GM19438 (cell line): Measurements from ENCODE around the gene FGFR3.

ENCODE experiments used
- ATAC-seq: cut with Tn5 transposase; IDR thresholded peaks from one replicate; pipeline ENCODE4 v1.9.1; 2021; ENCODE audit warnings: low read depth; ENCODE audit not compliant: unreplicated experiment

FGFR3 gene

DNA sequence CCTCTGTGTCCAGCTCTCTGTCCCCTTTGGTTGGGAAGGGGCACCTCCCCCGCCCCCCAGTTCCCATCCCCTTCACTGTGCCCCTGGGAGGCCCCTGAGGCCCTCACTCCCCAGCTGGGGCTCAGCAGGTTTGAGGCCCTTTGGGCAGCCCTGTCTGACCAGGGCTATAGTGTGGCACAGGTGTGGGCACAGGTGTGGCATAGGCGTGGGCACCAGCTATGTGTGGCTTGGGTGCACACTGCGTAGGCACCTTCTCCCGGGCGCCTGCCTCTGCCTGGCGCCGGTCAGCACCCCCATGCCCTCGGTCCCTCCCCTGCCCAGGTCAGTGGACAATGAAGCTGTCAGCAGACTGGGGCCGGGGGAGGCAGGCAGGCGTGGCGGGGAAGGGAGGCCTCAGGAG is 7.5 kb upstream of the FGFR3 start:
- ATAC-seq = no peak

DNA sequence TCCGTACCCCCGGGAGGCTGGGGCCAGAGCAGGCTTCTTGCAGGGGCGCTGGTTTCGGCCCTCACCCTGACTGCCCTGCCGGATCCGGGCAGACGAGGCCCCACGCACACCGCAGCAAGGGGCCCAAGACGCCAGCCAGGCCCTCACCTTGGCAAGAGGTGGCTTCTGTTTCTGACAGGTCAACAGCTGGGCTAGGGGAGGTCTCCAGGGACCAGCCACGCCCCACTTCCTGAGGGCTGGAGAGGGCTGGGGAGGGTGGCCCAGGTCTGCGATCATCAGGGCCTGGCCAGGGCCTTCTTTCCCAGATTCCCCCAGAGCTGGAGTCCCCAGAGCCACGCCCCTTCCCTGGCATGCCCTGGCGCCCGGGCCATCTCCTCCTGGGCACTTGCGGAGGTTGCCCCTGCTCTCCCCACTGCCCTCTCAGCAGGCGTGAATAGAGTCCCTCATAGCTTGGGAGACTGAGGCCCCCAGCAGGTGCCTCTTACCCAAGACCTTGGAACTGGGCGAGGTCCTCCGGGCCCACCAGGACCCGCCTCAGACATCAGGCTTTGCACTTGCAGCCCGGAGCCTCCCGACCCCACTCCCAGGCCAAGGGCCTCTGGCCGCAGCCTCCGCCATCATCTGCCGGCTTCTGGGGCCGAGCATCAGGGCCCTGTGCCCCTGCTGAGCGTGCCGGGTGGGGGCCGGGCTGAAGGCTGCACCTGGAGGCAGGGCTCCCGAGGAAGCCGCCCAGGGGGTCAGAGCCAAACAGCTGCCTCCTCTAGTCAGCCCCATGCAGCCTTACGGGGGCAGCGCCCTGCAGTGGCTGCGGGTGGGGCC is 6.3 kb upstream of the FGFR3 start:
- ATAC-seq = no peak

DNA sequence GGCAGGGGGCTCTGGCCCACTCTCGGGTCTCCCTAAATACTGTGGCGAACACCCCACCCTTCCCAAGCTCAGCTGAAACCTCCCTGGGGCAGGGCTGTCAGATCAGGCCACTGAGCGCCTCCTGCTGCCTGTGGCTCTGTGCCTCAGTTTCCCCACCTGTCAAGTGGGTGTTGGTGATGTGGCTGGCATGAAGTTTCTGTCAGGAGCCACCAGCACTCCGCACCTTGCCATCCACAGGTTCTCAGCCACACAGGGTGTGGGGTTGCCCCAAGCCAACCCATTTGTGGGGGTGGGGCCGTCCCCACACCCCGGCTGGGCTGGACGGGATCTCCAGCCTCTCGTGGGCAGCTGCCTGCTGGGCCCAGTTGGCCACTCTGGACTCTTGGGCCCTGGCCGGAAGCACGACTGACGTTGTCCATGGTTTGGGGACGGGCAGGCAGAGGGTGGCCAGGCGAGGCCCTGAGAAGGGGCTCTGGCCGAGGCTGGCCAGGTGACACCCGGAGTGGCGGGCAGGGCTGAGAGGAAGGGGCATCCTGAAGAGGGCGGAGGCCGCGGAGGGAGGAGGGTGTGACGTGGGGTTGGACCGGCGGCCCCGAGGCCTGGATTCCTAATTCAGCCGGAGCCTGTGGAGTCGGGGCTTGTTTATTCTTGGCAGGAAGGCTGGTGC is 5.5 kb upstream of the FGFR3 start:
- ATAC-seq = no peak

DNA sequence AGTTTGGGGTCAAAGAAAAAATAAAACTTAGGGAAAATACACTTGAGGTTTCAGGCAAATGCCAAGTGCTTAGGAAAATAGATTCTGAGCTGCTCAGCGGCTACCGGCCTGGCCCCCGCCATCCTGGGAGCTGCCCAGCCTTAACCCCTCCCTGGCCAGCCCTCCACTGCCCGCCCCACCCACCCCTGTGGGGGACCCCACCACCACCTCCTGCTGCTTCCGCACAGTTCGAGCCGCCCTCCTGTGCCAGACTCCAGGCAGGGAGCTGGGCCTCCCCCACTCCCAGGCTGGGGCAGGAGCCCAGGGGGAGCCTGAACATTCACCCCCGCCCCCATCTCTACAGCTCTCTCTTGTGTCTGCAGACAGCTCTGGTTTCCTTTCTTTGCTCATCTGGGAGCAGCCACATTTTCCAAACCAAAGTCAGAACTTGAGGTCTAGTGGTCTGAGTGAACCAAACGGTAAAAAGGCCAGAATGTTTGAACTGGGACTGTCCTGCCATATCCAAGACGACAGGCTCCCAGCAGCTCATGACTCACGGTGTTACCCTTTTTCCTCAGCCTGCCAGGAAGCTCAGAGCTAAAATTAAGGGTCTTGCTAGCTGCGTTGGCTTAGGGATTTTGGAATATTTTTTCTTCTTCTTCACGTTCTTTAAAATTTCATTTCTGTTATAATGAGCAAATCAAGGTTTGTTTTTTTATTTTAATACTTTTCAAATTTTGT is 4.7 kb upstream of the FGFR3 start:
- ATAC-seq = no peak

DNA sequence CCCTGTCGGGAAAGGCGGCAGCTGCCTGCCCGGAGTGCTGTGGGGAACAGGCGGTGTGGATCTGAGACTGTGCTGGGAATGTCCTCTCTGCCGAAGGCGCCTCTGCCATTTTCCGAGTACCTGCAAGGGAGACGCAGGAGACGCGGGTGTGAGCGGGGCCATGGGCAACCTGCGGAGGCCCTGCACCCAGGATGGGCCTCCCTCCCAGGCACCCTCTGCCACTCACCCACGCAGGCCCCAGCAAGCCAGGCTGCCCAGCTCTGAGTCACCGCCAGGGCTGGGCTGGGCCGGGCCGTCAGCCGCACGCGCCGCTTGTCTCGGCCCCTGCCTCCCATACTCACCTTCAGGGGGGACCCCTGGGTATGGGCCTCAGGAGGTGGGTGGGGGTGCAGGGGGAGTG is 3.5 kb upstream of the FGFR3 start:
- ATAC-seq = no peak

DNA sequence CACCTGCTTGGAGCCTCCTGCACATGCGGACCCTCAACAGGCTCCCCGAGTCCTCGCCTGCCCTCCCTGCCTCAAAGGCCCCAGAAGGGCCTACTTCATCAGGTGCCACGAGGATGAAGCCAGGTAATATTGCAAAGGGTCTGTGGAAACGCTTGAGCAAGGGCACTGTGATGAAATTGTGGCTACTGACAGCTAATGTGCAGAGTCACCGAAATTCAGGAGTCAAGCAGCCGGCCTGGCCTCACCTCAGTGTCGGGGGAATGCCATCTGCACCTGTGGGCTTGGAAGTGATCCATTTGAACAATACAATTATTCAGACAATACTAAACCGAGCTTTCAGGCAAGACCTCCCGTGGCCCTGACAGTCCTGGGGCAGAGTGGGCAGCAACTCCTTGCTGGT is 3.1 kb upstream of the FGFR3 start:
- no peak for ATAC-seq

DNA sequence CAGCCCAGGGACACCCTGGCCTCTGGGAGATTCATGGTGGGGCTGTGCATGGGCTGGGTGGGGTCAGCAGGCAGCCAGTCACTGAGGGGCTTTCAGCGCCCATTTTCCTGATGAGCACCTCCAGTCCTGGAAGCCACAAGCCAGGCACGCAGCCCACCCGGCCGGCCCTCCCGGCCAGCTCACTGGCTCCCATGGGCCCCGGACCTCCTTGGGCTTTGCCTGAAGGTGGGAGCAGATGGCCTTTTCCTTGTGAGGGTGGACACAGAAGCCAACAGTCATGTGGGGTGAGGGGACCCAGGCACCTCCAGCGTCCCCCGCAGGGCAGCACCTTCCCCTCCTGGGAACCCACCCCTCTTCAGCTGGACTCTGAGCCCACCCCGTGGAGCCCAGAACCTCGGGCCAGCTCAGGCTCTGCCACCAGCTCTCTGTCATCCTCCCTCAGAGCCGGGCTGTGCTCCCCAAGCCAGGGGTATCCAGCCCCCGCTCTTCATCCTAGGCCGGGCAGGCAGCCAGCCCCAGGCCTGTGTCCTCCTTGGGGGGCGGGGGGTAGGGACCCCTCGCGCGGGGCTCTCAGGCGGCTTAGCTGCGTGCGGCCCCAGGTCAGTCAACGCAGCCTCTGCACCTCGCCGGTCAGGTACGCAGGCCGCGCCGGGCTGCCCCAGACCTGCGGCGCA is 798 bp upstream of the FGFR3 start:
- no peak for ATAC-seq

DNA sequence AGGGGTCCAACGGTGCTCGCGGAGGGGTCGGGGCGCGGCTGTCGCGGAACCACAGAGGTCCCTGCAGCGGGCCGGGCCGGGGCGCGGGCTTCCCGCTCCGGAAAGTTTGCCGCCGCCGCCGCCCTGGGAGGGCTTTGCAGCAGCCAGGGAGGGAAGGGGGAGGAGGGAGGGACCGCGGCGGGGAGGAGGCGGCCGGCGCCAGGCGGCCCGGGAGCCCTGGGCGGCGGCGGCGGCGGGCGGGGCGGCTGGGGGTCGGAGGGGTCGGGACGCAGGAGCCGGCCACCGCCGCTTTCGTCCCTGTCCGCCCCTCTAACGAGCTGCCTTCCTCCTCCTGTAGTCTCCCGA is 375 bp downstream of the FGFR3 start:
- peak; percentile 32 for ATAC-seq

DNA sequence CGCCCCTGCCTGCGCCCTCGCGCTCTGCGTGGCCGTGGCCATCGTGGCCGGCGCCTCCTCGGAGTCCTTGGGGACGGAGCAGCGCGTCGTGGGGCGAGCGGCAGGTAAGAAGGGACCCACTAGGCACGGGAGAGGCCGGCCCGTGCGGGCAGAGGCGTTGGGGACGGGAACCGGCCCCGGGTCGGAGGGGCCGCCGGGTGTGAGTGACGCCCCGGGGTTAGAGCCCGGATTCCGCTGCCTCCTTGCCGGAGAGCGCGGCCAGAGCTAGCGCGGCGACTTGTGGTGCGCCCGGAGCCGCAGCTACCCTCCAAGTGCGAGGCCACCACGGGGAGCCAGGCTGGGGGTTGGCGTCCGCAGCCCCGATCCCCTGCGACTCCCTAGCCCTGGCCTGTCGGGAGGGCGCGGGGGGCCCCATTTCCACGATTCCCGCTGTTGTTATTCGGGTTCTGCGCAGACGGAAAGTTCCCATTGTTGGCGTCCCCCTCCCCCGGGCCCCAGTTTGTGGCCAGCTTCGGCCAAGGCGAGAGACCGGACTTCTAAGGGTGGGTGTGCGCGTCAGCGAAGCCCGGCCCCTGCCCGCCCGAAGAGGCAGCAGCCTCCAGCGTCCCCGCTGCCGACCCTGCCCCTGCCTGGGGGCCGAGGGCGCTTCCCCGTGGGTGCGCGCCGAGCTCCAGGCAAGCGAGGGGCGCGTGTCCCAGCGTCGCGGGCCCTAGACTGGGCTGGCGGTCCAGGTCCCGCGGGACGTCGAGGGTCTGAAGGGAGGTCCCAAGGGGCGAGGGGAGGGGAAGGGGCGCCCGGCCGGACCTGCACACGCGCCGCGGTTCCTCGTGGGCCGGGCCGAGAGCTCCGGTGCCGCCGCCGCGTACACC is 1.1 kb downstream of the FGFR3 start:
- no peak for ATAC-seq

DNA sequence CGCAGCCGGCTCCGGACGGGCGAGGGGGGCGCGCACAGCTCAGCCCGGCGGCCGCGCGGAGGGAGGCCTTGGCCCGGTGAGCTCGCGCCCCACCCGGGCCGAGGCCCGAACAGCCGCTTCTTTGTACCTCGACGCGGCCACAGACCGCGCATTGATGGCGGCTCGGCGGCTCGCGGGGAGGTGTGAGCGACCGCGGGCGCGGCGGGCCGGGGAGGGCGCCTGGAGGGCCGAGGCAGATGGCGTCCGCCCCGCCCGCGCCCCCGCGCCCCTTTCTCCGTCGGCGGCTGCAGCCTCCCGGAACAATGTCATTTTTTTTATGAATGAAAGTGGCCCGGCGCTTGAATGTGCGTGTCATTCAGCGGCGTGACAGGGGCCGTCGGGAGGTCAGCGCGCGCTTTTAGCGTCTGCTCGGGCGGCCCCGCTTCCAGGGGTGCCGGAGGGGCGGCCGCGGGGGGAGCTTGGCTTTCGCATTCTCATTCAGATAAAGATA is 1.8 kb downstream of the FGFR3 start:
- no peak for ATAC-seq

DNA sequence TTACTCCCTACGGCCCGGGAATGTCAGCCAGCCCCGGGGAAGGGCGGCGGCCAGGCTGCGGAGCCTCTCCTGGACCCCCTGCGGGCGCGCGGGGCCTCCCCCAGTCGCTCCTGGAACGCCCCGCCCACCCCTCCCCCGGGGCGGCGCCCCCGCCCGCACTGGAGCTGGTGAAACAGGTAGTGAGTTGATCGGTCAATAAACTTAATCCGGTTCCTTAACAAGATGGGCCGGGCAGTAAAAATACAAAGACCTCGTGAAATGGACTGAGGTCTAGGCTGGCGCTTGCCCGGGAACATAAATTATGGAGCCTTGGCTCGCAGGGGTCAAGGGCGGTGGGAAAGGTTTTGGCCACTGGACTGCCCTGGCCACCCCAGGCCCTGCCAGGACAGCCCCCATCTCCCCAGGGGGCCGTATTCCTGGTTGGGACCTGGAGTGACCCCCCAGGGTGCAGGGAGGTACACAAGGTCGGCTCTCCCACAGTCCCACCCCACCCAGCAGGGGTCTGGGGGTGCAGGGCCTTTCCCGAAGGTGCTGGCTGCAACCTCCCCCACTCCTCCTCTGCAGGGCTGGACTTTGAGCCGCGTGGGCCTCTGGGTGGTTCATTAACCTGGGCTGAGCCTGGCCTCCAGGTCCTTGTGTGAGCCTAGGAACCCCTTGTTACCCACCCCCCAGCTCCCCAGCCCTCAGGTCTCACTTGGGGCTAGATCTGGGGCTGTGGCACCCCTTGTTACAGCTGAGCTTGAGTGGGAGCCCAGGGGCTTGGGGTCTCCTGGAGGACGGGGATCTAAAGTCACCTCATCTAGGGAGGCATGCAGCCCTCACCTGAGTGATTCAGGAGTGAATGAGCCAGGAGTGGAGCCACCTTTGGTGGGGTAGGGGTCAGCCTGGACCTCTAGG is 2.5 kb downstream of the FGFR3 start:
- ATAC-seq = no peak

DNA sequence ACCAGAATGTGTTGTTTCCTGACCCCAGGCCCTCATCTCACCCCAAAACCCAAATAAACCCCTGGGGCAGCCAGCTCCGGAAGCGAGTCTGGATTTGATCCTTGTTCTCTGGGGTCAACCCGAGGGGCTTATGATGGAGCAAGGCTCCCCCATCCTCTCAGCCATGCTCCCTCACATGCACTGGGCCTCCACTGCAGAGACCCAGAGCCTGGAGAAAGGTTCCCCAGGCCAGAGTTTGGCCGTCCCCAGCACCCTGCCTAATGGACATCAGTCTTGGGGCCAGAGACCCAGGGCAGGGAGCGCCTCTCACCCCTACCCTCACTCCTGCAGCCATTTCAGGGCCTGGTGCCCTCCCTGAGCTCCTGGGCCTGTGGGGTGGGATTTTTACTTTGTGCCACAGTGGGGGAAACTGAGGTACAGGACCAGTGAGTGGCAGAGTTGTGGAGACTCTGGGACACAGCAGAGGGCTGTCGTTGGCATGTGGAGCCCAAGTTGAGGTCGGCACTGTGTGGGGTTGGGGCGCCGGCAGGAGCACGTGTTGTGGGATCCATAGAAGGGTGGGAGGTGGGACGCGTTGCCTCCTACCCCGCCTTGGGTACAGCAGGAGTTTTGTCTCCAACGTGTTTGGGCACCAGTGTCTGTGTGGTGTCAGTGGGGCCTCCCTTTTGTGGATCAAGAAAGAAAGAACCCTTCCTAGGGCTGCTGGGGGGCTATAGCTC is 3.6 kb downstream of the FGFR3 start:
- ATAC-seq = no peak

DNA sequence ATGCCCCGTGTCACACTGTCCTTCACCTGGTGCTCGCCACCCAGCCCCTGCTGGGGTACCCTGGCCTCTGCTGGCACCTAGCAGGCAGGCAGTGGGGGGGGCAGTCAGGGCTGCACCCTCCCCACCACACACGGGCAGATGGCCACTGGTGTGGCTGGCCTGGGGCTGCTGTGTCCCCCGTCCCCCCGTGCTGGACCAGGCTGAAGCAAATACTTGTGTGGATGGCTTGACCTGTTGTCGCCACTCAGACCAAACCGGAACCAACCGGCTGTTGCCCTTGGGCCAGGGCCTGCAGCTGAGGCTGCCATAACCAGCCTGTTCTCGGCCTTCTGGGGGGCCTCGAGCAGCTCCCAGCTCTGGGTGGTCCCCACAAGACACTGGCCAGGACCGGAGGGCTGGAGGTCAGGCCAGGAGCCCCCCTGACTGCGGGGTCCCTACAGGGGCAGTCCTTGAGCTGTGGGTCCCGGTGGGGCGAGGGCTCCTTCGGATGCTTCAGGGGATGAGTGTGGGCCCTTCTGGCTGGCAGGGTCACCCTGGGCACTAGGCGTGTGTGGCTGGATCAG is 4.3 kb downstream of the FGFR3 start:
- ATAC-seq = no peak

DNA sequence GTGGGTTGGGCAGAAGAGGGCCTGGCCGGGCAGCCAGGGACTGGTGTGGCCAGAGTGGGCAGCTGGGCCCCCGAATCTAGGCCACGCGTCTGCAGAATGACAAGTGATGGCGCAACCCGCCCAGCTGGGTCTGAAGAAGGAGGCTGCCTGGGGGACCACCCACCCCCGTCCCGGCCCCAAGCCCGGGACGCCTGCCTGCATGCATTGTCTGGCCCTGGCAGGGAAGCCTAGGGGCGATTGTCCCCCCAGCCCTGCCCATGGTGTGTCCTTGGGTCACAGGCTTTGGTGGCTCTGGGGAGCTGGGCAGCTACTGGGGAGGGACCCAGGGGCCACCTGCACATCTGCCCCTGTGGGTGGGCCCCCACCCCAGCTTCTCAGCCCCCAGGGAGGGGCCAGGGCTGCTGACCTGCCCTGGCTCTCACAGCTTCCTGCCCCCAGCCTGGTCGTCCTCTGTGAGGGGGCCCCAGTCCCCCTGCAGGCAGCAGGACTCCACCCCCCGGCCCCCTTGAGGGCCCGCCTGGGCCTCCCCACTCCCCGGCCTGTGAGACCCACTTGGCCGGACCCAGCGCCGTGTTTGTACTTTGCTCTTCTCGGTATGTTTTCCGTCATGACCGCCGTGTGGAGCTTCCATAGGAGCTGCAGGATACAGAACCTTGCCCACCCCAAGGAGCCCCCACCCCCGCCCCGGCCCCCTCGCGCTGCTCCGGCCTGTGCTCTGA is 4.9 kb downstream of the FGFR3 start:
- ATAC-seq = no peak

DNA sequence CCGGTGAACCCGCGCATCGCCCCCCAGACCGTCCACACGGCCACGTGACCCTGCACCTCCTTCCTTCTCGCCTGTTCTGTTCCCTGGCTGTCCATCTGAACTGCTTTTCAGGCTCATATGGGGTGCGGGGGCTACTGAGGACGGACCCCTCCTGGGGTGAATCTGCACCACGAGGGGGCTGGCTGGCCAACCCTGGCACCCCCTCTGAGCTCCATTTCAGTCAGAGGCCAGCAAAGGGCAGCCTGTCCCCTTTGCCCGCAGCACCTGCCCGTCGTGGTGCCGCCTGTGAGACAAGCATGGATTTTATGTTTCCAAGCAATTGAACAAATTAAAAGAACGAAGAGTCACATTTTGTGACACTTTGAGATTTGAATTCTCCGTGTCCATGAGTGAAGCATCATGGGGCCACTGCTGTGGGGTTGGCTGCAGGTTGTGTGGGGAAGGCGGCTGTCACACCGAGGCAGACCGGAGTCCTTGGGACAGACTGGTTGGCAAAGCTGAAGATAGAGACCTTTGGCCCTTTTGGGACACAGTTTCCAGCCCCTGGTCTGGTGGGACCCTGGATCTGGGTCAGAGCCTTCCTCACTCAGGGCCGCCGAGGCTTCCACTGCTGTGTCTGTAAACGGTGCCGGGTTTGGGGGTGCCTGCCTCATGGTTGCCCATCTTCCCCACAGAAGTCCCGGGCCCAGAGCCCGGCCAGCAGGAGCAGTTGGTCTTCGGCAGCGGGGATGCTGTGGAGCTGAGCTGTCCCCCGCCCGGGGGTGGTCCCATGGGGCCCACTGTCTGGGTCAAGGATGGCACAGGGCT is 5.7 kb downstream of the FGFR3 start:
- no peak for ATAC-seq
